Mucosa of descending colon (tissue), 3 donors: ENCODE data around the gene DLGAP1. TPM values are rescaled to one million over a fixed set of nuclear protein-coding genes. Genes with fewer than 3 reads are reported as not detected.

Experiments
- ATAC-seq: fragments of 200-7000 bp; cut with Tn5 transposase; one replicate; pipeline ENCODE4 v1.9.1; 2020; ENCODE audit warnings: mild to moderate bottlenecking, moderate library complexity
- DNase-seq, 3 donors: peaks; one replicate each; pipeline ENCODE4 v3.0.0-alpha.2; 2020
- H3K36me3 ChIP-seq: fragments of 200-600 bp; one replicate; pipeline ENCODE4 v1.8.0; 2021; ENCODE audit warnings: low read depth, mild to moderate bottlenecking
- H3K4me1 ChIP-seq: fragments of 200-600 bp; one replicate; pipeline ENCODE4 v1.8.0; 2021; ENCODE audit warnings: low read depth, mild to moderate bottlenecking
- H3K4me3 ChIP-seq: fragments of 200-600 bp; one replicate; pipeline ENCODE4 v1.8.0; 2021; ENCODE audit warnings: mild to moderate bottlenecking
- H3K9me3 ChIP-seq: fragments of 200-600 bp; one replicate; pipeline ENCODE4 v1.8.0; 2021; ENCODE audit warnings: mild to moderate bottlenecking
- CTCF ChIP-seq: fragments of 200-600 bp; IDR thresholded peaks from one replicate; pipeline ENCODE4 v1.8.0; 2022; ENCODE audit warnings: antibody characterized with exemption, mild to moderate bottlenecking
- intact Hi-C, 2 donors: fragments of 100-400 bp; cut with DNase I in 1 of 2; cut with micrococcal nuclease in 1 of 2; formaldehyde crosslinking; loops; one replicate each; pipeline versions ENCODE4 v1.11.0 to v1.11.1; 2022; cut with DNase I, micrococcal nuclease
- total RNA-seq, 3 donors: library from RNA; stranded (reverse); fragmentation: NEBNext Ultra II Directional in 2 of 3; extraction: Animal tissue kit (Norgen Biotek cat#: 25700) in 2 of 3; gene quantifications; one replicate each; pipeline versions ENCODE4 v1.2.1 to v1.2.4, GENCODE V29; 2021 to 2023
- donor health status: DM: no; HTN: no; CAD: no; lungs with moderate emphysema.
- donor health status: DM: no; HTN: no; CAD: no.
- donor health status: DM: no; HTN: yes; CAD: no.

The DLGAP1 gene
- total RNA-seq, 3 donors from 2014 or later, result 0.46 to 6.8 (median 4.1) TPM

- no peak for TF ChIP-seq CTCF
- no peaks in the 10 kb centered on the region for H3K4me1 ChIP-seq
- H3K9me3 ChIP-seq, result no peaks in the 10 kb centered on the region
- intact Hi-C loops, result no loop called here
- H3K4me3 ChIP-seq, result no peak overlapping the region
- no peaks in the 10 kb centered on the region for H3K36me3 ChIP-seq
- no peak for ATAC-seq
- no peak for DNase-seq
Observed at GRCh38 chr18:4251206-4251605, 203.9 kb downstream of the DLGAP1 start.

GRCh38 chr18:4250141-4250540 lies 205.0 kb downstream of the DLGAP1 start:
- intact Hi-C loops, result no loop called here
- no peaks in the 10 kb centered on the region for H3K9me3 ChIP-seq

GRCh38 chr18:4248686-4249085 lies 206.4 kb downstream of the DLGAP1 start:
- H3K4me3 ChIP-seq, result no peak overlapping the region
- DNase-seq (no peak), ATAC-seq (no peak)
- no peaks in the 10 kb centered on the region for H3K36me3 ChIP-seq
- no peaks in the 10 kb centered on the region for H3K4me1 ChIP-seq
- intact Hi-C loops, result no loop called here
- H3K9me3 ChIP-seq, result no peaks in the 10 kb centered on the region
- TF ChIP-seq CTCF, result no peak

More at GRCh38 chr18:4250141-4250540, 205.0 kb downstream of the DLGAP1 start:
- TF ChIP-seq CTCF, result no peak
- no peak for ATAC-seq
- no peaks in the 10 kb centered on the region for H3K36me3 ChIP-seq
- no peak for DNase-seq
- H3K4me1 ChIP-seq, result no peaks in the 10 kb centered on the region
- H3K4me3 ChIP-seq, result no peak overlapping the region

GRCh38 chr18:4246374-4246773 lies 208.7 kb downstream of the DLGAP1 start:
- DNase-seq (no peak), ATAC-seq (no peak)
- intact Hi-C loops, result no loop called here
- Histone ChIP-seq H3K36me3 (no peaks in the 10 kb centered on the region), H3K4me3 (no peak overlapping the region), H3K4me1 (no peaks in the 10 kb centered on the region), H3K9me3 (no peaks in the 10 kb centered on the region)
- no peak for TF ChIP-seq CTCF

GRCh38 chr18:4245456-4245855 lies 209.7 kb downstream of the DLGAP1 start:
- Histone ChIP-seq H3K9me3 (no peaks in the 10 kb centered on the region), H3K4me1 (no peaks in the 10 kb centered on the region), H3K4me3 (no peak overlapping the region), H3K36me3 (no peaks in the 10 kb centered on the region)
- DNase-seq, result no peak
- no peak for TF ChIP-seq CTCF
- intact Hi-C loops, result no loop called here
- ATAC-seq, result no peak
